DMS 273 treated with DMSO at 0.1 percent for 48 hours (cell line): Measurements from ENCODE around the gene CPT1B.

Experiments used
- DNase-seq: peaks from one replicate; lab custom pipeline; 2025; lab: John Stamatoyannopoulos, UW

CPT1B gene

GRCh38 chr22:50569896-50570535 is 8.2 kb downstream of the CPT1B start:
- DNase-seq = no peak

DNA sequence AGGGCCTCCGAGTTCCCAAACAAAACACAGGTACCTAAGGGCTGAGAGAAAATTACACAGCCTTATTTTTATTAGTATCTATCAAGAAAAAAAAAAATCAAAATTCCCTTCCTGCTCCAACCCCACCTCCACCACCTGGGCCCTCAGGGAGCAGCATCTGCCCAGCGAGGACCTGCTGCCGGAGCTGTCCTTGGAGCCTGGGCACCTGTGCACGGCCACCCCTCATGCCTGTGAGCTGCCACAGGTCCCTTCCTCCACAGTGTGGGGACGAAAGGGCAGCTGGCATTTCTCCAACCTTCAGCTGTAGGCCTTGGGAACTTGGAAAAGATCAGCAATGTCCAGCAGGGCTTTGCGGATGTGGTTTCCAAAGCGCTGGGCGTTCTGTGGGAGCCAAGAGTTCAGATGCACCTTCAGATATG is 9.2 kb downstream of the CPT1B start:
- no peak for DNase-seq

DNA sequence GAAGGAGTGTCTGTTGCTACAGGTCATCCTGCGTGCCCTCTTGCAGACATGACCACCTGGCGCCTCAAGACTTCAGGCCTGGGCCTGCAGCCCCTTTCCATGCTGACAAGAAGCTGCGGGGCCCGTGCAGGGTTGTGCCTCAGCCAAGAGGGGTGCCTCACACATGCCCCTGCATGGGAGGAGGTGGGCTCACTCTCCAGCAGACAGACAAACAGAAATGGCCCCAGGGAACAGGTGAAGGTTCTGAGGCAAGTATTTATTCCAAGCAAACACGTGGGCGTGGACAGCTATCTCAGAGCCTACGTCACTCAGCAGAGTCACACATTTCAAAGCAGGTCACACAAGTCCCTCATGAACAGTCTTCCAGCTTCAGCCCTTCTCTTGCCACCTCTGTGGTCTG is 9.6 kb downstream of the CPT1B start:
- DNase-seq = no peak

GRCh38 chr22:50567721-50568252 is 10.4 kb downstream of the CPT1B start:
- DNase-seq = no peak

DNA sequence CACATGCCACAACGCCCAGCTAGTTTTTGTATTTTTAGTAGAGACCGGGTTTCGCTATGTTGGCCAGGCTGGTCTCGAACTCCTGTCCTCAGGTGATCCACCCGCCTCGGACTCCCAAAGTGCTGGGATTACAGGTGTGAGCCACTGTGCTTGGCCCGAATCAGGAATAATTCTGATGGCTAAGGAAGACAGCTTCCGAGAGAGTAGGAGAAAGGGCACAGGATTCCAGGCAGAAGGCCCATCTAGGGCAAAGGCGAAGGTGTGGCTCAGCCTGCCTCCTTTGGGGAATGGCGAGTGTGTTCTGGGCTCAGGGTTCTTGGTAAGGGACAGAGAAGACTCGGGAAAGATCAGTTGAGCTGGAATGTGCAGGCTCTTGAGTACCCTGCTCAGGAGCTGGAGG is 13.9 kb downstream of the CPT1B start:
- no peak for DNase-seq

DNA sequence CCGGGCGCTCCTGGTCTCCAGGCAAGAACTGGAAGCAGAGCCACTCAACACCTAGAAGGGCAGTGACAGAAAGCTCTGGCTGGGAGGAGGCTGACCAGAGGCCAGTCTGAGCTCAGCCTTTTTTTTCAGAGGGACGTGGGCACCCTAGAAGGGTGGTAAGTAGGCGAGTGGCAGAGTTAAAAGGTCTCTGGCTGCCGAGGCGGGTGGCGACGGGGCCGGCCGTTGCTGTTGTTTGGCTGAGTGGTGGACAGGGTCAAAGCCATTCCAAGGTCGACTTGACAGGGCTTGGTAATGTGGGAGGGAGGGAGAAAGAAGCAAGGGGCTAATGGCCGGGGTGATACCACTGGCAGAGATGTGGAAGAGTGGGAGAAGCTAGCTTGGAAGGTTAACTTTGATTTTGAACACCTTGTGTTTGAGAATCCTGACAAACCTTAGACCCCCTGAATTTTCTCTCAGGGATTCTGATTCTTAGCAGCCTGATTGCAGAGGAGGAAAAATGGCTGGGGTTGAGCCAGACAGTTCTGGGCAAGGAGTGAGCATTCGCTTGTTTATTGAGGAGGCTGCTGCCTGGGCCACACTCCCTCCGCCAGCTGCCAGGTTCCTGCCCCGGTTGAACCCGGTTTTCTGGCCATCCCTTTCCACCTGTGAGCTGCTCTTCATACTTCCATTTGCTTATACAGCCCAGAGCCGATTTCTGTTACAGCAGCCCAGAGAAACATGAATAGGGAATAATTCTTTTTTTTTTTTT is 14.6 kb downstream of the CPT1B start:
- DNase-seq = no peak

GRCh38 chr22:50562523-50563412 is 15.5 kb downstream of the CPT1B start, which contains the start of gene SYCE3:
Gene SYCE3, minus strand, starts transcription at chr22:50562919. Its CDS starts 6,514 bp downstream, at chr22:50556405.
- DNase-seq = peak; percentile 81

GRCh38 chr22:50561401-50562358 is 16.5 kb downstream of the CPT1B start:
- DNase-seq = no peak

- DNase-seq = no peak
Measured at GRCh38 chr22:50560034-50560433, 18.2 kb downstream of the CPT1B start.

DNA sequence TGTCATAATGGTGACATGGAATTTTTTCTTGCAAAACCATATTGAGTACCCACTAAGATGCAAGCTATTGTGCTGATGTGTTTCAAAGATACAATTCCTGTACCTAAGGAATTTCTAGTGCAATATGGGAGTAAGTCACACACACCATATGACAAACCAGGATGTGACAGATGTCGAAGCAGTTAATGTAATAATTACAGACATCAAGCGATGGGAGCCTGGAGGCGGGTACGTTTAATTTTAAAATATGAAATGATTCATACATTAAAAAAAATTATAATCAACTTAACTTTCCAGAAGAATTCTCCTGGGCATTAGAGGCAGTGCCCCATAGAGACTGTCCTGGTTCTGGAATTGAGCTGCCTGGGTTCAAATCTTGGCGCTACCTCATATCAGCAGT is 21.5 kb downstream of the CPT1B start:
- no peak for DNase-seq

DNA sequence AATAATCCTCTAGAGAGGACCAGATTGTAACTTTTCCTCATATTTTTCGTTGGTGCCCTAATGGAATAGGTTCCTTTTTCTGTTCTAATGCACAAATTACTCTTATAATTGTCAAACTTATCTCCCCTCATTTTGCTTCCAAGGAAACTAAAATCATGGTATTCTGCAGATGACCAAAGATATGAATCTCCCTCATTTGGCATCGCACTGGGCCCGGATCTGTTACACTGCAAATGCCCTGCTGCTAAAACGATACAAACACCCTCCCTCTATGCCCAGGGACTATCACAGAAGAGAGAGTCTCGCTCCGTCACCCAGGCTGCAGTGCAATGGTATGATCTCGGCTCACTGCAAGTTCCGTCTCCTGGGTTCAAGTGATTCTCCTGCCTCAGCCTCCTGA is 24.9 kb downstream of the CPT1B start:
- DNase-seq = no peak

GRCh38 chr22:50551160-50551752 is 27.0 kb downstream of the CPT1B start:
- DNase-seq = no peak

GRCh38 chr22:50550395-50550794 is 27.8 kb downstream of the CPT1B start:
- no peak for DNase-seq

DNA sequence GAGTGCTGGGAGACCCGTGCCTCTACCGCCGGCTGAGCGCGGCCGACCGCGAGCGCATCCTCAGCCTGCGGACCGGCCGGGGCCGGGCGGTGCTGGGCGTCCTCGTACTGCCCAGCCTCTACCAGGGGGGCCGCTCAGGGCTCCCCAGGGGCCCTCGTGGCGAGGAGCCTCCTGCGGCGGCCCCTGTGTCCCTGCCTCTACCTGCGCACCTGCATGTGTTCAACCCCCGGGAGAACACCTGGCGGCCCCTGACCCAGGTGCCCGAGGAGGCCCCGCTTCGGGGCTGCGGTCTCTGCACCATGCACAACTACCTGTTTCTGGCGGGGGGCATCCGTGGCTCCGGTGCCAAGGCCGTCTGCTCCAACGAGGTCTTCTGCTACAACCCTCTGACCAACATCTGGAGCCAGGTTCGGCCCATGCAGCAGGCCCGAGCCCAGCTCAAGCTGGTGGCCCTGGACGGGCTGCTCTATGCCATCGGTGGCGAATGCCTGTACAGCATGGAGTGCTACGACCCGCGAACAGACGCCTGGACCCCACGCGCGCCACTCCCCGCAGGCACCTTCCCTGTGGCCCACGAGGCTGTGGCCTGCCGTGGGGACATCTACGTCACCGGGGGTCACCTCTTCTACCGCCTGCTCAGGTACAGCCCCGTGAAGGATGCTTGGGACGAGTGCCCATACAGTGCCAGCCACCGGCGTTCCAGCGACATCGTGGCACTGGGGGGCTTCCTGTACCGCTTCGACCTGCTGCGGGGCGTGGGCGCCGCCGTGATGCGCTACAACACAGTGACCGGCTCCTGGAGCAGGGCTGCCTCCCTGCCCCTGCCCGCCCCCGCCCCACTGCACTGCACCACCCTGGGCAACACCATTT is 29.1 kb downstream of the CPT1B start:
- no peak for DNase-seq

GRCh38 chr22:50548040-50548920 is 29.9 kb downstream of the CPT1B start:
- DNase-seq = no peak

DNA sequence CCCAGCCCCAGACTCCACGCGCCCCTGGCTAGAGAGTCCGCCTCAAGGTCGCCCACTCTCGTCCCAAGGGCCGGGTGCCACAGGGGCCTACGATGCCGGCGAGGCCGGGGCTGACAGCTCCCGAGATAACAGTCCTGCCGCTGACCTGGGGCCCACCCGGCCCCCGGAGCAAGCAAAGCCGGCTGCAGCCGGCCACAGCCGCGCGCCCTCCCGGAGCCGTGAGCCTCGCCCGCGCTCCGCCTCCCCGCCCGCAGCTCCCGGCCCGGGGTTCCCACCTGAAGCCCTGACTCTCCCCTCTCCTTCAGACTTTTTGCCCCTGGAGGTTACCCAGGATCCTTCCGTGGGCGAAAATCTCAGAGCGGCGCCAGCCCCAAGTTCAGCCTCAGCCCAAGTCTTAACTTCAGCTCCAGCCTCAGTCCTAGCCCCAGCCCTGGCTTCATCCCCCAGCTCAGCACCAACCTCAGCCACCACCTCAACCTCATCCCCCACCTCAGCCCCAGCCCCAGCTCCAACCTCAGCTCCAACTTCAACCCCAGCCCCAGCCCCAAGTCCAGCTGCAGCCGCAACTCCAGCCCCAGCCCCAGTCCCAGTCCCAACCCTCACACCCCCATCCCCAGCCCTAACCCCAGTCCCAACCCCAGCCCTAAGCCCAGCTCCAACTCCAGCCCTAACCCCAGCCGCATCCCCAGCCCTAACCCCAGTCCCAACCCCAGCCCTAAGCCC is 30.8 kb downstream of the CPT1B start:
- no peak for DNase-seq

GRCh38 chr22:50546326-50547262 is 31.6 kb downstream of the CPT1B start:
- no peak for DNase-seq
